ENCODE data around the gene C1QB. TPM values are rescaled to one million over a fixed set of nuclear protein-coding genes. Genes with fewer than 3 reads are reported as not detected.

Gene C1QB
- total and polyA plus RNA-seq, 2 donors (not counting 1 experiment from before 2014, with no cell fraction given) = 0.16 TPM; not detected in 1

GRCh38 chr1:22619252-22619651 lies 33.8 kb upstream of the C1QB start:
- ChIA-PET CTCF (no interaction called here), POLR2A (no interaction called here)
- H3K79me2 ChIP-seq (ENCODE audit: control insufficient read depth, insufficient read depth, low read length) = no peaks in the 10 kb centered on the region
- no peak overlapping the region for H3K4me3 ChIP-seq (ENCODE audit: control extremely low read depth in 1 of 5, extremely low read depth in 1 of 5, insufficient read depth in 1 of 5, low read depth in 2 of 5, low read length in 4 of 5)
- peaks cover 37% of the 10 kb centered on the region for H3K27me3 Mint-ChIP-seq
- ATAC-seq (ENCODE audit: low read depth) (no peak), DNase-seq (no peak)
- TF ChIP-seq EZH2 (IDR thresholded peaks at IDR 0.05; ENCODE audit: borderline replicate concordance, insufficient read depth, low read depth, low read length, poor library complexity, severe bottlenecking) = no peak
- TF ChIP-seq CTCF (IDR thresholded peaks at IDR 0.05) = no peak
- no peaks in the 10 kb centered on the region for H3K9me3 Mint-ChIP-seq (ENCODE audit: insufficient read depth)
- H3K27ac Mint-ChIP-seq = no peak overlapping the region
- 81% methylated on average over 5 of the region's 7 CpGs for WGBS (ENCODE audit: insufficient coverage)
- H4K20me1 ChIP-seq (ENCODE audit: control insufficient read depth, insufficient read depth, low read length, poor library complexity, severe bottlenecking) = no peaks in the 10 kb centered on the region
- no peaks in the 10 kb centered on the region for H3K4me1 ChIP-seq (ENCODE audit: control insufficient read depth in 2 of 2, insufficient read depth in 2 of 2, low read length in 2 of 2)
- no peaks in the 10 kb centered on the region for H3K36me3 ChIP-seq (replicated peaks in 1 of 2; ENCODE audit: control extremely low read depth in 1 of 2, control insufficient read depth in 1 of 2, extremely low read depth in 1 of 2, insufficient read depth in 2 of 2, low read length in 1 of 2)
- H3K4me2 ChIP-seq (replicated peaks; ENCODE audit: low read depth, low read length, poor library complexity, severe bottlenecking) = no peak overlapping the region
- H3K27ac ChIP-seq (ENCODE audit: low read length in 2 of 2) = no peak overlapping the region
- H3K4me3 Mint-ChIP-seq = no peak overlapping the region
- no peaks in the 10 kb centered on the region for H3K4me1 Mint-ChIP-seq
- intact Hi-C loops (cut with micrococcal nuclease) = no loop called here
- H3K9ac ChIP-seq (ENCODE audit: low read length) = no peak overlapping the region
- H3K9me3 ChIP-seq (ENCODE audit: control extremely low read depth in 1 of 3, control insufficient read depth in 2 of 3, insufficient read depth in 1 of 3, low read length in 2 of 3) = no peaks in the 10 kb centered on the region
- peaks cover 0 to 4% (median 0%) of the 10 kb centered on the region in 4 experiments for H3K27me3 ChIP-seq (replicated peaks in 1 of 4; ENCODE audit: control extremely low read depth in 1 of 4, control insufficient read depth in 3 of 4, insufficient read depth in 4 of 4, low read length in 3 of 4)
- H2AFZ ChIP-seq (ENCODE audit: insufficient read depth, low read depth, low read length, poor library complexity, severe bottlenecking) = no peak overlapping the region

GRCh38 chr1:22619798-22620197 lies 33.2 kb upstream of the C1QB start:
- ChIA-PET POLR2A (no interaction called here), CTCF (no interaction called here)
- no peaks in the 10 kb centered on the region for H3K79me2 ChIP-seq (ENCODE audit: control insufficient read depth, insufficient read depth, low read length)
- no peaks in the 10 kb centered on the region for H3K36me3 ChIP-seq (replicated peaks in 1 of 2; ENCODE audit: control extremely low read depth in 1 of 2, control insufficient read depth in 1 of 2, extremely low read depth in 1 of 2, insufficient read depth in 2 of 2, low read length in 1 of 2)
- H3K9ac ChIP-seq (ENCODE audit: low read length) = no peak overlapping the region
- Mint-ChIP-seq H3K27me3 (peaks cover 36% of the 10 kb centered on the region), H3K9me3 (ENCODE audit: insufficient read depth) (no peaks in the 10 kb centered on the region), H3K4me1 (no peaks in the 10 kb centered on the region), H3K4me3 (no peak overlapping the region), H3K27ac (no peak overlapping the region)
- H3K27me3 ChIP-seq (replicated peaks in 1 of 4; ENCODE audit: control extremely low read depth in 1 of 4, control insufficient read depth in 3 of 4, insufficient read depth in 4 of 4, low read length in 3 of 4) = peaks cover 0 to 5% (median 0%) of the 10 kb centered on the region in 4 experiments
- H2AFZ ChIP-seq (ENCODE audit: insufficient read depth, low read depth, low read length, poor library complexity, severe bottlenecking) = no peak overlapping the region
- H3K4me1 ChIP-seq (ENCODE audit: control insufficient read depth in 2 of 2, insufficient read depth in 2 of 2, low read length in 2 of 2) = no peaks in the 10 kb centered on the region
- intact Hi-C loops (cut with micrococcal nuclease) = no loop called here
- DNase-seq = no peak
- no peak overlapping the region for H3K4me3 ChIP-seq (ENCODE audit: control extremely low read depth in 1 of 5, extremely low read depth in 1 of 5, insufficient read depth in 1 of 5, low read depth in 2 of 5, low read length in 4 of 5)
- no peak for ATAC-seq (ENCODE audit: low read depth)
- no peaks in the 10 kb centered on the region for H4K20me1 ChIP-seq (ENCODE audit: control insufficient read depth, insufficient read depth, low read length, poor library complexity, severe bottlenecking)
- no peak for TF ChIP-seq EZH2 (IDR thresholded peaks at IDR 0.05; ENCODE audit: borderline replicate concordance, insufficient read depth, low read depth, low read length, poor library complexity, severe bottlenecking)
- no peak for TF ChIP-seq CTCF (IDR thresholded peaks at IDR 0.05)
- WGBS (ENCODE audit: insufficient coverage) = 55% methylated on average over 9 of the region's 12 CpGs
- H3K4me2 ChIP-seq (replicated peaks; ENCODE audit: low read depth, low read length, poor library complexity, severe bottlenecking) = no peak overlapping the region
- H3K9me3 ChIP-seq (ENCODE audit: control extremely low read depth in 1 of 3, control insufficient read depth in 2 of 3, insufficient read depth in 1 of 3, low read length in 2 of 3) = no peaks in the 10 kb centered on the region
- no peak overlapping the region for H3K27ac ChIP-seq (ENCODE audit: low read length in 2 of 2)

All from B cell (primary cell).